ENCODE measurements around the gene PSMA6. TPM values are rescaled to one million over a fixed set of nuclear protein-coding genes. Genes with fewer than 3 reads are reported as not detected.

PSMA6 gene
- total and polyA plus RNA-seq, 10 of the 15 experiments (the other 5 are each of a cell fraction or from before 2014, with no cell fraction given): 267 to 1,363 (median 402) TPM

GRCh38 chr14:35337269-35338255, 45.4 kb downstream of the PSMA6 start (continued):
- TF ChIP-seq FOXK2 (IDR thresholded peaks at IDR 0.05) (no peak), IKZF2 (IDR thresholded peaks at IDR 0.05) (no peak)
- TF ChIP-seq, protein P1, sequence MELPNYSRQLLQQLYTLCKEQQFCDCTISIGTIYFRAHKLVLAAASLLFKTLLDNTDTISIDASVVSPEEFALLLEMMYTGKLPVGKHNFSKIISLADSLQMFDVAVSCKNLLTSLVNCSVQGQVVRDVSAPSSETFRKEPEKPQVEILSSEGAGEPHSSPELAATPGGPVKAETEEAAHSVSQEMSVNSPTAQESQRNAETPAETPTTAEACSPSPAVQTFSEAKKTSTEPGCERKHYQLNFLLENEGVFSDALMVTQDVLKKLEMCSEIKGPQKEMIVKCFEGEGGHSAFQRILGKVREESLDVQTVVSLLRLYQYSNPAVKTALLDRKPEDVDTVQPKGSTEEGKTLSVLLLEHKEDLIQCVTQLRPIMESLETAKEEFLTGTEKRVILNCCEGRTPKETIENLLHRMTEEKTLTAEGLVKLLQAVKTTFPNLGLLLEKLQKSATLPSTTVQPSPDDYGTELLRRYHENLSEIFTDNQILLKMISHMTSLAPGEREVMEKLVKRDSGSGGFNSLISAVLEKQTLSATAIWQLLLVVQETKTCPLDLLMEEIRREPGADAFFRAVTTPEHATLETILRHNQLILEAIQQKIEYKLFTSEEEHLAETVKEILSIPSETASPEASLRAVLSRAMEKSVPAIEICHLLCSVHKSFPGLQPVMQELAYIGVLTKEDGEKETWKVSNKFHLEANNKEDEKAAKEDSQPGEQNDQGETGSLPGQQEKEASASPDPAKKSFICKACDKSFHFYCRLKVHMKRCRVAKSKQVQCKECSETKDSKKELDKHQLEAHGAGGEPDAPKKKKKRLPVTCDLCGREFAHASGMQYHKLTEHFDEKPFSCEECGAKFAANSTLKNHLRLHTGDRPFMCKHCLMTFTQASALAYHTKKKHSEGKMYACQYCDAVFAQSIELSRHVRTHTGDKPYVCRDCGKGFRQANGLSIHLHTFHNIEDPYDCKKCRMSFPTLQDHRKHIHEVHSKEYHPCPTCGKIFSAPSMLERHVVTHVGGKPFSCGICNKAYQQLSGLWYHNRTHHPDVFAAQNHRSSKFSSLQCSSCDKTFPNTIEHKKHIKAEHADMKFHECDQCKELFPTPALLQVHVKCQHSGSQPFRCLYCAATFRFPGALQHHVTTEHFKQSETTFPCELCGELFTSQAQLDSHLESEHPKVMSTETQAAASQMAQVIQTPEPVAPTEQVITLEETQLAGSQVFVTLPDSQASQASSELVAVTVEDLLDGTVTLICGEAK (IDR thresholded peaks at IDR 0.05; ENCODE audit: borderline replicate concordance): no peak
- TF ChIP-seq, protein P2, sequence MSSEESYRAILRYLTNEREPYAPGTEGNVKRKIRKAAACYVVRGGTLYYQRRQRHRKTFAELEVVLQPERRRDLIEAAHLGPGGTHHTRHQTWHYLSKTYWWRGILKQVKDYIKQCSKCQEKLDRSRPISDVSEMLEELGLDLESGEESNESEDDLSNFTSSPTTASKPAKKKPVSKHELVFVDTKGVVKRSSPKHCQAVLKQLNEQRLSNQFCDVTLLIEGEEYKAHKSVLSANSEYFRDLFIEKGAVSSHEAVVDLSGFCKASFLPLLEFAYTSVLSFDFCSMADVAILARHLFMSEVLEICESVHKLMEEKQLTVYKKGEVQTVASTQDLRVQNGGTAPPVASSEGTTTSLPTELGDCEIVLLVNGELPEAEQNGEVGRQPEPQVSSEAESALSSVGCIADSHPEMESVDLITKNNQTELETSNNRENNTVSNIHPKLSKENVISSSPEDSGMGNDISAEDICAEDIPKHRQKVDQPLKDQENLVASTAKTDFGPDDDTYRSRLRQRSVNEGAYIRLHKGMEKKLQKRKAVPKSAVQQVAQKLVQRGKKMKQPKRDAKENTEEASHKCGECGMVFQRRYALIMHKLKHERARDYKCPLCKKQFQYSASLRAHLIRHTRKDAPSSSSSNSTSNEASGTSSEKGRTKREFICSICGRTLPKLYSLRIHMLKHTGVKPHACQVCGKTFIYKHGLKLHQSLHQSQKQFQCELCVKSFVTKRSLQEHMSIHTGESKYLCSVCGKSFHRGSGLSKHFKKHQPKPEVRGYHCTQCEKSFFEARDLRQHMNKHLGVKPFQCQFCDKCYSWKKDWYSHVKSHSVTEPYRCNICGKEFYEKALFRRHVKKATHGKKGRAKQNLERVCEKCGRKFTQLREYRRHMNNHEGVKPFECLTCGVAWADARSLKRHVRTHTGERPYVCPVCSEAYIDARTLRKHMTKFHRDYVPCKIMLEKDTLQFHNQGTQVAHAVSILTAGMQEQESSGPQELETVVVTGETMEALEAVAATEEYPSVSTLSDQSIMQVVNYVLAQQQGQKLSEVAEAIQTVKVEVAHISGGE (CRISPR knock-in tag; IDR thresholded peaks at IDR 0.05): no peak

Data from GM12878 (cell line).